ENCODE results near the gene OBP2B.
"Not testable (repeated sequence)": the region's sequence is repeated elsewhere in the genome, so short reads cannot be mapped to it uniquely, and the experiment has no call there.

OBP2B gene

GRCh38 chr9:133208880-133209300, at the start of gene OBP2B:
OBP2B (minus strand) TSS chr9:133209250; CDS start chr9:133209199, 51 bp downstream.
- FAIRE-seq, result not testable (repeated sequence)

DNA sequence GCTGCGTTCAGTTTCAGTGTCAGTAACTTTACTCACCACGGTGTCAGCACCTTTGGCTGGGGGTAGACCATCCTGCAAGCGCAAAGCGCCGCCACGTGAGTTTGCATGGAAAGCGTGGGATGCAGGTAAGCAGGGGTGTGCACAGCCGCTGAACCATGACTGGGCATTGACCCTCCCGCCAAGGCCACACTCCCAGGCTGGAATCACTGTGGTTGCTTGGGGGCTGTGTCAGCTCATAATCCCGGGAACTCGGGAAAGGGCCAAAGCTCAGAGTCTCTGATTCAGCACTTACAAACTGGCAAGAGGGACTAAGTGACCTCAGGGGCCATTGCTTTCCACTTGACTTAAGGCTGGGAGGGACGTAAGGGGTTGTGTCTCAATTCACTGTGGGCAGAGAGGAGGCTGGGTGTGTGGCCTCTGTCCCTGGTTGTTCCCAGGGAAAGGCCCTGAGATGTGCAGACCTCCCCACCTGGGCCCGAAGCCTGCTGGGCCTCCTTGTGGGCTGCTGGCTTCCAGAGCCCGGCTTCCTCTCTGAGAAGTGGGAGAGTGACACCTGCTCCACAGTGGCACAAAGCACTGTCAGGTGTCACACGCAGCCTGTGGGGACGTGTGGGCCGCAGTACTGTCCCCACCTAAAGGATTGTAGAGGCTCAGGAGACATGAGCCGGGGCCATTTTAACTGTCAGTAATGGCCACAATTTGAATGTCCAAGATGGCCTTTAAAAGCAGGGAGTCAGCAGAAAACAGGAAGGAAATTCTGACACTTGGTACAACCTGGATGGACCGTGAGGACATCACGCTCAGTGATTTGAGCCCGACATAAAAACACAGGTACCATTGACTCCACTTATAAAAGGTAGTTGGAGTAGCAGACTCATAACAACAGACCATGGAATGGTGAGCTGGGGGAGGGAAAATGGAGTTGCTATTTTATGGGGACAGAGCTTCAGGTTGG, 49.3 kb upstream of the OBP2B start:
- no peak for FAIRE-seq

DNA sequence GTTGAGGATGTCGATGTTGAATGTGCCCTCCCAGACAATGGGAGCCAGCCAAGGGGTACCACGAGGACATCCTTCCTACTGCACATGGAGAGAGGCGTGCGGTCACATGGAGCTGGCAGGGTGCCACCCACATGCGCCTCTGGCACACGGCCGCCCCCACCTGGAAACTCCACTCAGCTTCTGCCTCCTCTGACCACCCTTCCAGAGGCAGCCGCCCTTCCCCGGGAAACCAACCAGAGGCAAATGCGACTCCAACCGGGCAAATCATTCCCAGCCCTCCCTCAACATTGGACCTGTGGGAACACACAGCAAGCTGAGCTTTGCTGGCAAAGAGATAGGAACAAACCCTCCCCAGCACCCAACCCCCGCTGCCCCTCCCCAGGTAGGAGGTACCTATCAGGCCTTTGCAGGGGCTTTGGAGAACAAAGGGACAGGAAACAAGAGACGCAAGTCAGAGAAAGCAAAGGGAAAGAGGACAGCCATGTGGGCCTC, 48.5 kb upstream of the OBP2B start:
- FAIRE-seq, result no peak

DNA sequence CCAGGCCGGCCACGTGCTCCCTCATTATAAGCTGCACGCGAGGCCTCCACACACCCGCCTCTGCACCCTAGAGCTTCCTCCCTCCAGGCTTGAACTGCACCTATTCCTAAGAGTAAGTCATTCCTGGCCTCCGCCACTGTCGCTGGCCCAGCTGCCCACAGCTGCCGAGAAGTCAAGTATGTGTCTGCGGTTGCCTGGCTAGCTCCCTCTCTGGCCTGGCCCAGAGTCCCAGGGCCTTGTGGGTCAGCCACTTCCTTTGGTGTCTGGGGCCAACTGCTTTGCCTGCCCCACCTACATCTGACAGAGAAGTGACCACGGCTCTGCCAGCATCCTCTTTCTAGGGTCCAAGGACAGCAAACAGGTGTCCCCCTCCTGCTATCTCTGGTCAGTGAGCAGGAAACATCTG, 47.6 kb upstream of the OBP2B start:
- no peak for FAIRE-seq

DNA sequence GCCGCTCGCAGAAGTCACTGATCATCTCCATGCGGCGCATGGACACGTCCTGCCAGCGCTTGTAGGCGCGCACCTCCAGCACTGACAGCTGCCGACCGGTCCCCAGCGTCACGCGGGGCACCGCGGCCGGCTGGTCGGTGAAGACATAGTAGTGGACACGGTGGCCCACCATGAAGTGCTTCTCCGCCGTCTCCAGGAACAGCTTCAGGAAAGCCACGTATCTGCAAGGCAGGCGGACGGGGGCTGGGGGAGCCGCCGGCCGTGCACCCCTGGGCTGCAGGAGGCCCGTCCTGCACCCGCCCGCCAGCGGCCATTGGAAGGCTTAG, 47.0 kb upstream of the OBP2B start:
- no peak for FAIRE-seq

DNA sequence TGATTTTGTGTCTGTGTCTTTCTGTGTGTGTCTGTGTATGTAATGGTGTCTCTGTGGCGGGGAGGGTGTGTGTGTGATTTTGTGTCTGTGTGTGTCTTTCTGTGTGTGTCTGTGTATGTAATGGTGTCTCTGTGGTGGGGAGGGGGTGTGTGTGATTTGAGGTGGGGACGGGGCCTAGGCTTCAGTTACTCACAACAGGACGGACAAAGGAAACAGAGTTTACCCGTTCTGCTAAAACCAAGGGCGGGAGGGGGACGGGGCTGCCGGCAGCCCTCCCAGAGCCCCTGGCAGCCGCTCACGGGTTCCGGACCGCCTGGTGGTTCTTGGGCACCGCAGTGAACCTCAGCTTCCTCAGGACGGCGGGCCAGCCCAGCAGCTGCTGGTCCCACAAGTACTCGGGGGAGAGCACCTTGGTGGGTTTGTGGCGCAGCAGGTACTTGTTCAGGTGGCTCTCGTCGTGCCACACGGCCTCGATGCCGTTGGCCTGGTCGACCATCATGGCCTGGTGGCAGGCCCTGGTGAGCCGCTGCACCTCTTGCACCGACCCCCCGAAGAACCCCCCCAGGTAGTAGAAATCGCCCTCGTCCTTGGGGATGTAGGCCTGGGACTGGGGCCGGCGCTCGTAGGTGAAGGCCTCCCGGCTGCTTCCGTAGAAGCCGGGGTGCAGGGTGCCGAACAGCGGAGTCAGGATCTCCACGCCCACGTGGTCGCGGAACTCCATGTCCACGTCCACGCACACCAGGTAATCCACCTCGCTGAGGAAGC, 46.5 kb upstream of the OBP2B start:
- no peak for FAIRE-seq

- FAIRE-seq, result no peak
Observed at GRCh38 chr9:133254471-133254870, 45.4 kb upstream of the OBP2B start.

DNA sequence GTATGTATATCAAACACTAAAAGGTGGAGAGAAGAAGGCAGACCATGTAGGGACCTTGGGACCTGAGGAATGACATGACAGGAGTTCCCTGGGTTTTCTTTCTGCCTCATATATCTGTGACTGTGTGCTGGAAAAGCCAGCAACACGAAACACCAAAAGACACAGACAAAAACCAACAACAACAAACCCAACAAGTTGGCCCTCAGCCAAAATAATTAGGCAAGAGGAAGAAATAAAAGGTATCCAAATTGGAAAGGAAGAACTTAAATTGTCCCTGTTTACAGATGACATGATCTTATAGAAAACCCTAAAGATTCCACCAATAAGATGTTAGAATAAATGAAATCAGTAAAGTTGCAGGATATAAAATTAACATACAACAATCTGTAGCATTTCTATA, 44.2 kb upstream of the OBP2B start:
- no peak for FAIRE-seq

DNA sequence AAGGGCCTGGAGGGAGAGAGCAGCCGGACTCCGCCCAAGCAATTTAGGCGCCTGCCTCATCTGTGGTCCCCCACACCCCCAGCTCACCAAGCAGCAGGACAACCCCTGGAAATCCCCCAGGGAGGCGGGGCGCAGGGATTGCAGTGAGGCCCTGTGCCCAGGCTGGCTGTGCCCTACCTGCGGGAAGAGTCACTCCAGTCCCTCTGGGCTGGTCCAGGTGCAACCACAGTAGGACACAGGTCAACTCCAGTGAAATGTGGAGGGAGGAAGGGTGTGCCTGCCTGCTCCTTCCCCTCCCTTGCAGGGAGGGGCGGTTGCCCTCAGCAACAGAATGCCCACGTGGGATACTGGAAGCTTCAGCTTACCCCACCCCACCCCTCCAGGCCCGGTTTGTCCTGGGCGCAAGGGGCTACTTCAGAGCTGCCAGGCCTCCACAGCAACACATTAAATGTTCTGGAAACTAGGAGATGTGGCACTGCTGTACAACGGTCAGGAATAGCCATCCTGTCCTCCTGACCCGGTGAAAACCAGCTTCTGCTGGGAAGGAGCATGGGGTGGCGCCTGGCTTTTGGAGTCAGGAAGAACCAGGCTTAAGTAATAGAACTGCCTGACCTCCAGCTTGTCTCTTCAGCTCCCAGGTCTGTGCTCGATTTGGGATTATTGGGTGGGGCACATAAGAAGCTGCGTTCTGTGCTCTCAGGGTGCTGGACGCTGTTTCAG, 43.4 kb upstream of the OBP2B start:
- no peak for FAIRE-seq

DNA sequence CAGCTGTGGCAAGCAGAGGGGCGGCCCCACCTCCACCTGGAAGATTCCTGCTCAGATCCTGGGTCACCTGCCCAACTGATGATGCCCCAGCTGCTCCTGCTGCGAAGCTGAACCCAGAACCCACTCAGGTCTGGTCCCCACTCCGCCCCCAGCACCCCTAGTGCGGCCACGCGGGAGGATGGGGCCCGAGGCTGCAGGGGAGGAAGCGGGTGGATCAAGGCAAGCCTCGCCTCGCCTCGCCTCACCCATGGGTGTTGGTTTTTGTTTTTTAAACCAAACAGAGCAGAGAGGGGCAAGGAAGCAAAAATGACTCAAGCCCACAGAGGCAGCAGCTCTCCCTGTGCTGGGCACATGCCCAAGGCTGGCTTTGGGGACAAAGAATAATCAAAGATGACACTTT, 42.7 kb upstream of the OBP2B start:
- FAIRE-seq, result no peak

DNA sequence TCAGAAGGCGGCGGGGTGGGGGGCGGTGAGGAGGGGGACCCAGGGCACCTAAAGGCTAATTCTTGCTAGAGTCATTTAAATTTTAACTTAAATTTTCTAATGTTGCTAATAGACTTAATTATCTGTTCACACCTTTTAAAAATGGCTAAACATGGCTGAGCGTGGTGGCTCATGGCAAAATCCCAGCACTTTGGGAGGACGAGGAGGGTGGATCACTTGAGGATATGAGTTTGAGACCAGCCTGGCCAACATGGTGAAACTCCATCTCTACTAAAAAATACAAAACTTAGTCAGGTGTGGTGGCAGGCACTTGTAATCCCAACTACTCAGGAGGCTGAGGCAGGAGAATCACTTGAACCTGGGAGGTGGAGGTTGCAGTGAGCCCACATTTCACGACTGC, 42.2 kb upstream of the OBP2B start:
- not testable (repeated sequence) for FAIRE-seq

DNA sequence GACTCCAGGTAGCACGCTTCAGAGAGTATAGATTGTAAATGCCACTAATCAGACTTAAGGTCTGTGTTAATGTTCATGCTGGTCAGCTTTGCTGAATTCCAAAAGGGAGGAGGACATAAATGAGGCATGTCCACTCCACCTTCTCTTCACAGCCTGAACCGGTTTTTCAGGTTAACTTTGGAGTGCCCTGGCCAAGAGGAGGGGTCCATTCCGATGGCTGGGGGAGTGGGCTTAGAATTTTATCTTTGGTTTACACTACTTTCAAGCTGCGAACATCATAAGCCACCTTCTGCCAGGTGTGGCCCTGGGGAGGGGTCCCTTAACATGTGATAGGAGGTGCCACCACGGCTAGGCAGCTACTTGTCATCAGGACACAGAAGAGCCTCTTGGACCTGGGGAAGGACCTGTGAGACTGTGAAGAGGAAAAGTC, 41.7 kb upstream of the OBP2B start:
- no peak for FAIRE-seq

GRCh38 chr9:133249337-133249736, 40.3 kb upstream of the OBP2B start:
- FAIRE-seq, result no peak

DNA sequence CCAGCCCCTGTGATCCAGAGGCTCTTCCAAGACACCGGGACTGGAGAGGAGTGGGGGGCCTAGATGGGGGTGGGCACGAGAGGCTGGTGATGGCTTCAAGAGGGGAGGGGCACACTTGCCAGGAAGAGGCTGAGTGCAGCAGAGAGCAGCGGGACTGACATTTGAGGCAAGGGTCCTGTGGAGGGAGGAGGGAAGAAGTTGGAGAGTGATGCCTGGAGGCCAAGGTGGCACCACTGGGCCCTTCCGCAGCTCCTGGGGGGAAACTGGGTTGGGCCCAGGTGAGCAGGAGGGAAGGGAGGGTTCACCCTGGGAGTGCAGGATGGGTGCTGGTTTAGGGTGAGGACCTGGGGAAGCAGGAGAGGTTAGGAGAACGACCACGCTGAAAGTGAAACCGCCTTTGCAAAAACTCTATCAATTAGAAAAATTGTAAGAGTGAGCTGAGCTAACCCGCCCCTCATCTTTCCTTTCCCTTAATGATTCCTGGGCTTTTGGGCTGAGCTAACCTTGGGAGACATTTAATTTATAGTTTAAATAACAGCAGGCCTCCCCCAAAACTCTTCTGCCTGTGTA, 39.8 kb upstream of the OBP2B start:
- no peak for FAIRE-seq

- FAIRE-seq, result no peak
Observed at GRCh38 chr9:133247632-133248031, 38.6 kb upstream of the OBP2B start.

GRCh38 chr9:133246991-133247390, 37.9 kb upstream of the OBP2B start:
- no peak for FAIRE-seq

GRCh38 chr9:133246562-133246961, 37.5 kb upstream of the OBP2B start:
- no peak for FAIRE-seq

DNA sequence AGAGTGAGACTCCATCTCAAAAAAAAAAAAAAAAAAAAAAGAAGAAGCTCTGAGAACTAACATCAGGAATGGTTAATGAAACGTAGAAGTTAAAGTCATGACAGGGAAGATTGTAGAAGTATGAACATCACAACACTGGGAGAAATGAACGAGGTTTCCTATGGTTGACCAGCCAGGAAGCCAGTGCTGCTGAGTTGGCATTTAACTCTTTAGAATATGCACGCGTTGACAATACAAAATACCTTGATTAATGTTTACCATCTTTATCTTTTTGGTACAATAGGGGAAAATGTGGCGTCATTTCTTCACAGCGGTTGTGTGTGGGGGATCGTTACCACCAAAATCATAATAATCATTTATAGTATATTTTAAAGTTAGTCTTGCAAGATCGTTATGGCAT, 33.9 kb upstream of the OBP2B start:
- no peak for FAIRE-seq

- no peak for FAIRE-seq
Observed at GRCh38 chr9:133242241-133242640, 33.2 kb upstream of the OBP2B start.

DNA sequence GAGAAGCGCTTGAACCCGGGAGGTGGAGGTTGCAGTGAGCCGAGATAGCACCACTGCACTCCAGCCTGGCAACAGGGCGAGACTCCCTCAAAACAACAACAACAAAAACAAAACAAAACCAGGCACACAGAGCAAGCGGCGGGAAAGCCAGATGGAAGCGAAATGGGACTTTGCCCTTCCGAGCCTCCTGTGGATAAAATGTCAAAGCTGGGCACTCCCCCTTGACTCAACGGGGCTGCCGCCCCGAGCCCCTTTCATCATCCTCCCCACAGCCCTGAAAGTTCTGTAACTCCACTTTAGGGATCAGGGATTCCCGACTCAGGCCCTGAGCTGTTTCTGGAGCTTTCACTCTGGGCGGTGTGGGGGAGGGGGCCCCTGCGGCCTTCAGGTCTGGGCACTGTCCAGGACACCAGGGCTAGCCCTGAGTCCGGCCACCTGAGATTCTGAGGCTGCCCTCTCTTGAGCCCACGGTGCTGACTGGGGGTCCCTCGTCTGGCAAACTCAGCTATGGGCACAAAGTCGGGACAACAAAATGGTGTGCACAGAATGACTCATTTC, 30.6 kb upstream of the OBP2B start:
- no peak for FAIRE-seq

- no peak for FAIRE-seq
Observed at GRCh38 chr9:133238851-133239532, 29.9 kb upstream of the OBP2B start.
